ENCODE data around the gene SNX25.

DNA sequence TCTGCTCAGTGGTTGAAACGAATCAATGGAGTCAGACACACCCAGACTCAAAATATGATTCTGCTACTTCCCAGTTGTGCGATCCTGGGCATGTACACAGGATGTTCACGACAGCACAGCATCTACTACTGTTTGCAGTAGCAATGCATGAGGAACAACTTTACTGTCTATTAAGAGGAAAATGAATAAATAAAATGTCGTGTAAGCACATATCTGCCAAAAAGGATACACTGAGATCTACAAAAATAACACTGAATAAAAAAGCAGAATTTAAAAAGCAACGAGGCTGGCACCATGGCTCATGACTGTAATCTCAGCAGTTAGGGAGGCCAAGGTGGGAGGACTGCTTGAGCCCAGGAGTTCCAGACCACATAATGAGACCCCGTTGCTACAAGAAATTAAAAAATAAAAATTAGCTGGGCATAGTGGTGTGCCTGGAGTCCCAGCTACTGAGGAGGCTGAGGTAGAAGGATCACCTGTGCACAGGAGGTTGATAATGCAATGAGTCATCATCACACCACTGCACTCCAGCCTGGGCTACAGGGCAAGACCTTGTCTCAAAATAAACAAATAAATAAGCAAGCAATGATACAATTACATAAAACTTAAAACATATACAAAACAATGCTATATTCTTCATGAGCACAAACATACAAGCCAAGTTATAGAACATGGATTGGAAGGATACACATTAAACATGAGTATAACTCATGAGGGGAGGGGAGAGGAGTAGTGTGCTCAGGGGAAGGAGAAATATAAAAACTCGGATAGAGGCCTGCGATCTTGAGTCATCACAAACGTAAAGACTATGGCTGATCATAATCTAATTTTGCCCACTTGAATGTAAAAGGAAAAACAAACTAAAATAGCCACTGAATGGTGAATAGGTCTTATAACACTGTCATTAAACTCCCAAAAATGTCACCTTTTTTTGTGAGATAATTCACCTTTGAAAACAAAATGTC lies 14.2 kb upstream of the SNX25 start:
- TF ChIP-seq, protein P1, sequence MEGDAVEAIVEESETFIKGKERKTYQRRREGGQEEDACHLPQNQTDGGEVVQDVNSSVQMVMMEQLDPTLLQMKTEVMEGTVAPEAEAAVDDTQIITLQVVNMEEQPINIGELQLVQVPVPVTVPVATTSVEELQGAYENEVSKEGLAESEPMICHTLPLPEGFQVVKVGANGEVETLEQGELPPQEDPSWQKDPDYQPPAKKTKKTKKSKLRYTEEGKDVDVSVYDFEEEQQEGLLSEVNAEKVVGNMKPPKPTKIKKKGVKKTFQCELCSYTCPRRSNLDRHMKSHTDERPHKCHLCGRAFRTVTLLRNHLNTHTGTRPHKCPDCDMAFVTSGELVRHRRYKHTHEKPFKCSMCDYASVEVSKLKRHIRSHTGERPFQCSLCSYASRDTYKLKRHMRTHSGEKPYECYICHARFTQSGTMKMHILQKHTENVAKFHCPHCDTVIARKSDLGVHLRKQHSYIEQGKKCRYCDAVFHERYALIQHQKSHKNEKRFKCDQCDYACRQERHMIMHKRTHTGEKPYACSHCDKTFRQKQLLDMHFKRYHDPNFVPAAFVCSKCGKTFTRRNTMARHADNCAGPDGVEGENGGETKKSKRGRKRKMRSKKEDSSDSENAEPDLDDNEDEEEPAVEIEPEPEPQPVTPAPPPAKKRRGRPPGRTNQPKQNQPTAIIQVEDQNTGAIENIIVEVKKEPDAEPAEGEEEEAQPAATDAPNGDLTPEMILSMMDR (optimal IDR thresholded peaks at IDR 0.05 in 1 of 3, IDR thresholded peaks at IDR 0.05 in 1 of 3, conservative IDR thresholded peaks at IDR 0.05 in 1 of 3; ENCODE audit: extremely low read depth in 1 of 3, insufficient read depth in 2 of 3, low read length in 3 of 3), result no peak
- TF ChIP-seq EZH2 (IDR thresholded peaks at IDR 0.05; ENCODE audit: low read length), result no peak
